GM19351 (cell line): ENCODE measurements around the gene ZBTB3.
"Not testable (repeated sequence)": the region's sequence is repeated elsewhere in the genome, so short reads cannot be mapped to it uniquely, and the experiment has no call there.

Source experiments
- ATAC-seq: cut with Tn5 transposase; IDR thresholded peaks from one replicate; pipeline ENCODE4 v1.9.1; 2021; ENCODE audit warnings: mild to moderate bottlenecking, moderate library complexity; ENCODE audit not compliant: unreplicated experiment

Gene ZBTB3

GRCh38 chr11:62716816-62717215 is 37.1 kb downstream of the ZBTB3 start:
- no peak for ATAC-seq

- ATAC-seq, result no peak
Measured at GRCh38 chr11:62716206-62716605, 37.8 kb downstream of the ZBTB3 start.

GRCh38 chr11:62715150-62716130 is 38.5 kb downstream of the ZBTB3 start:
- no peak for ATAC-seq

GRCh38 chr11:62713343-62713742 is 40.6 kb downstream of the ZBTB3 start:
- ATAC-seq, result no peak

- ATAC-seq, result no peak
Measured at GRCh38 chr11:62712861-62713260, 41.1 kb downstream of the ZBTB3 start.

GRCh38 chr11:62712276-62712812 is 41.6 kb downstream of the ZBTB3 start:
- ATAC-seq, result no peak

- ATAC-seq, result no peak
Measured at GRCh38 chr11:62710001-62710345, 44.0 kb downstream of the ZBTB3 start.

- ATAC-seq, result peak; percentile 60
Measured at GRCh38 chr11:62709247-62710000, 44.5 kb downstream of the ZBTB3 start.

GRCh38 chr11:62708793-62709192 is 45.2 kb downstream of the ZBTB3 start:
- ATAC-seq, result no peak

GRCh38 chr11:62708392-62708791 is 45.6 kb downstream of the ZBTB3 start:
- no peak for ATAC-seq

GRCh38 chr11:62707277-62707861 is 46.6 kb downstream of the ZBTB3 start, which contains the start of the genes BSCL2 and GNG3:
Gene BSCL2 (minus strand): TSS chr11:62707424. CDS start chr11:62707195, 229 bp downstream.
Gene GNG3 (plus strand): TSS chr11:62707676. CDS start chr11:62708296, 620 bp downstream.
- ATAC-seq, result no peak

- ATAC-seq, result no peak
Measured at GRCh38 chr11:62706850-62707247, 47.1 kb downstream of the ZBTB3 start.

- ATAC-seq, result peak; percentile 69
Measured at GRCh38 chr11:62705880-62706849, 47.8 kb downstream of the ZBTB3 start.

GRCh38 chr11:62705413-62705812 is 48.5 kb downstream of the ZBTB3 start:
- no peak for ATAC-seq

GRCh38 chr11:62703921-62704320 is 50.0 kb downstream of the ZBTB3 start:
- not testable (repeated sequence) for ATAC-seq

- ATAC-seq, result no peak
Measured at GRCh38 chr11:62702246-62702645, 51.7 kb downstream of the ZBTB3 start.
